Iris pigment epithelial cell (primary cell): Measurements from ENCODE around the gene PDE4C.

Experiments
- DNase-seq: peaks from one replicate; pipeline ENCODE4 v3.0.0-alpha.2; 2011; ENCODE audit warnings: low read depth

PDE4C gene

GRCh38 chr19:18254546-18255503, 28.6 kb upstream of the PDE4C start:
- no peak for DNase-seq

DNA sequence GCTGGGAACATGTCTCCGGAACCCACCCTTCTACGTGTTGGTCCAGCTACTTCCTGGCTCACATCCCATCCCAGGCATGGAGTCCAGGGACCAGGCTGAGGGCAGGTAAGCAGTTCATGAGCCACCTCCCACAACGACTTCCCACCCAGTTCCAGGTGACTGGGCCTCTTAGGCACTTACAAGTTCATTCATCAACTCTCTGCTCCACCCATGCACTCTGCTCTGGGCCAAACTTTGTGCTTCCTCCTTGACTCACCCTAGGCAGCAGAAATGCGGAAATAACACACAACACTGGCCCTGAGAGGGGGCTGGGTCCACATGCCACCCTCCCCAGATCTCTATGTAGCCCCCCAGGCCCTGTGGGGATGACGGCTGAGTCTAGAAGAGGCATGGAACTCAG, 27.5 kb upstream of the PDE4C start:
- no peak for DNase-seq

- DNase-seq: no peak
Observed at GRCh38 chr19:18253130-18253529, 26.9 kb upstream of the PDE4C start.

- no peak for DNase-seq
Observed at GRCh38 chr19:18252370-18252717, 26.1 kb upstream of the PDE4C start.

- DNase-seq: peak; percentile 54
Observed at GRCh38 chr19:18251587-18252369, 25.5 kb upstream of the PDE4C start.

GRCh38 chr19:18249834-18250233, 23.6 kb upstream of the PDE4C start:
- DNase-seq: no peak

- DNase-seq: no peak
Observed at GRCh38 chr19:18245297-18245696, 19.1 kb upstream of the PDE4C start.

DNA sequence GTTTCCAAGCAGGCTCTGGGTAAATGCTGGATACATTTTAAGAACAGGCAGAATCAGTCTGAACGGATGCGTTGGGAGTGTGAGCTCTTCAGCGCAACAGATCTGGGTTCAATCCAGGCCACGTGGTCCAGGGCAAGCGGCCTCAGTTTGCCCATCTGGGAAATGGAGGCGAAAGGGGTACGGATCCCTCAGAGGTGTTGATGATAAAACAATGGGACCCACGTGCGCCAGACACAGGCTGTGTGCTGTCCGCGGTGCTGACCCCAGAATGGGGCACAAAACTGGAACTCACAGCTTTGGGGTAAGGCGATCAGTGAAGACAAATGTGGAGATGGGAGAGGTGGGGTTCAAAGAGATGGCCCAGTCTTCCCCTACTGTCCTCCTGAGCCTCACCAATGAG, 13.1 kb upstream of the PDE4C start:
- no peak for DNase-seq

DNA sequence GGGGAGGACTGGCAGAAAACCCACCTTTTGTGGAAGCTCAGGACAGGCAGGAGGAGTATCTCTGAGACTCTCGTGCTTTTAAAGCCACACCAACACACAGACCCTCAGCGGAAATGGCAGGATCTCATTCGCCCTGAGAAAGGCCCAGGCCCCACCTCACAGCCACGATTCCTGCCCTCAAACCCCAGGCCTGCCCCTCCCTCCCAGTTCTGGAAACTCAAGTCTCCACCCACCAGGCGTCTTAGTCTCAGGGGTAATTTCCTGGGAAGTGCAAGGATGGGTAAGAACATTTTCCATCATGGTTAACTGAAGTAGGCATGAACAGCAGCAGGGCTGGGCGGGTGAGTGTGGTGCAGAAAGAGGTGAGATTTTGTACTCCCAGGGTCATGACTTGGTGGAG, 8.0 kb upstream of the PDE4C start:
- DNase-seq: no peak

DNA sequence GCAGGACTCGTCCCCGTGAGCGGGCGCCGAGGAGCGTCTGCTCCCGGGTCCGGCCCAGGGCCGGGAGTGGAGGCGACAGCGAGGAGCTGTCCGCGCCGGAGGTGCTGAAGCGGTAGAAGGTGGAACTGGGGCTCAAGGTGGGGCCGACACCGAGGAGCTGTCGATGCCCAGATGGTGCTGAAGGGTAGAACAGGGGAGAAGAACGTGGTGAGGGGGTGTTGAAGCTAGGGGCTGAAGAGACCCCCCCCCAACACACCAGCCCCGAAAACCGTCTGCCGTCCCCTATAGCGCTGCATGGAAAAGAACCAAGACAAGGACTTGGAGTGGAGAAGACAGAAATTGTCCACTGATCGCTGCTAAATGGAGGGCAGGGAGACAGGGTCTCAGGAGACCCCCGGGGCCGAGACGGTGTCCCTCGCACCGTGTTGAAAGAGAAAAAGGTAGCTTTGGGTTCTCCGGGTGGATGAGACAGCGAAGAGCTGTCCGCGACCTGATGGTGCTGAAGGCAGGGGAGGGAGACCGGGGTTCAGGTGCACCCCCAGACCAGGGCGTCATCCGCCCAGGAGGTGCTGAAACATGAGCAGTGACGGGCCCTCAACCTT, 7.1 kb upstream of the PDE4C start:
- no peak for DNase-seq

- no peak for DNase-seq
Observed at GRCh38 chr19:18232540-18233223, 6.4 kb upstream of the PDE4C start.

- no peak for DNase-seq
Observed at GRCh38 chr19:18231775-18232174, 5.5 kb upstream of the PDE4C start.

DNA sequence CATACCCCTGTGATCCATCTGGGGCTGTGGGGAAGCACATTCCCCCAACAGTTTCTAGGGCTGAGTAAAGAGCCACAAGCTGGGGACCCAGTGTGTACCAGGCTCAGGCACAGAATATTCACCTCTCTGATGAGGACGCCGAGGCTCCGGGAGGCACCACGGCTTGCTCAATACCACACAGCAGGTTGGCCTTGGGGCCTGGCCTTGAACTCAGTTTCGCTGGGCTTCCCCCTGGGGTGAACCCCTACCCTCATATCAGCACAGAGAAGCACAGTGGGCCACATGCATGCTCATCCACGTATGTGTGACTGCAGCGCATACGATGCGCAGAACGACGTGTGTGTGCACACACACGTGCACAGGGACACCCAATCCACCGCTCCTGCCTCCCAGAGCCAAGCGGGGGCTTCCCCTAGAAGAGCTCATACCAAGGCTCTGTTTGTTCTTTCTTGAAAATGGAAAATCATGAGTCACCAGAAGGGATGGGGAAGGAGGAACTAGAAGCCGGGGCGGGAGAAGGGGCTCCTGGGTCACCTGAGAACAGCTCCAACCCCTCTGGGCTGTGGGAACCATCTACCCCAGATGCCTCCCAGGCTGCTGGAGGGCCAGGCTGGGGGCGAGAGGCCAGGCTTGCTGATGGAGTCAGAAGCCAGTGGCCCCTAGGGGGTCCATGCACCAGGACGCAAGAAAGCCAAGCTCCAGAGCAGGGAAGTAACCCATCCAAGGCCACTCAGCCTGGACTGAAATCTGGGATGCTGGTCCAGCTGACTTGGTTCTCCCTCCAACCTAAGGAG, 4.9 kb upstream of the PDE4C start:
- DNase-seq: no peak

DNA sequence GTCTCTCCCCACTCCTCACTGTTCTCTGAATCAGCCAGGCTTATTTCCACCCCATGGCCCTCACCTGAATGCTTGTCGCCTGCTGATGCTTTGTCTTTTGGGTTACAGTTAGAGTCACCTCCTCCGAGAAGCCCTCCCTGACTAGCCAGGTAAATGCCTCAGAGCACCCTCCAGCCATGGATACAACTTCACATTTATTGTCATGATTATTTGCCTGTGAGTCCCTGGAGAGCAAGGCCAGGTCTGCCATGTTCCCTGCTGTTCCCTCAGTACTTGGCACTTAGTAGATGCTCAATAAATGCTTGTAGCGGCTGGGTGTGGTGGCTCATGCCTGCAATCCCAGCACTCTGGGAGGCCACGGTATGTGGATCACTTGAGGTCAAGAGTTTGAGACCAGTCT, 3.7 kb upstream of the PDE4C start:
- DNase-seq: no peak

- DNase-seq: no peak
Observed at GRCh38 chr19:18229474-18229873, 3.2 kb upstream of the PDE4C start.

DNA sequence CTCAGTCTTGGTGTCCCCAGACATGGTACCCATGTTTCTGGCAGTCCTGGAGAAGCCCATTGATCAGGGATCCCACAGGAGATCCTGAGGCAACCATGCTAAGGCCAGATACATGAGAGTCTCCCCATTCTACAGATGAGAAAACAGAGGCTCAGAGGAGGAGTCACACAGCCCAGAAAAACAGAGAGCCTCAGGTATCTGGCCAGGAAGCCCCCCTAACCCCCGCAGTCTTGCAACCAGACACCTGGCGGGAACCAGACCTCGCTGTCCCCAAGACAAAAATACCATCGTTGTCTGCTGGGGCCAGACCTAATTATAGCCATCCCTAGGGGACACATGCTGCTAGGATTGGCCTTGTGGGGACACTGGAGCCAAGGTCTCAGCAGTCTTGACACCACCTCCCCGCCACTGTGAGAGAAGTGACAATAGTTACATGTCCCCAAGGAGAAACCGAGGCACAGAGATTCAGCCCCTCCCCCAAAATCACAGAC, 1.6 kb upstream of the PDE4C start:
- DNase-seq: no peak

GRCh38 chr19:18226956-18227780, 930 bp upstream of the PDE4C start:
- DNase-seq: no peak

DNA sequence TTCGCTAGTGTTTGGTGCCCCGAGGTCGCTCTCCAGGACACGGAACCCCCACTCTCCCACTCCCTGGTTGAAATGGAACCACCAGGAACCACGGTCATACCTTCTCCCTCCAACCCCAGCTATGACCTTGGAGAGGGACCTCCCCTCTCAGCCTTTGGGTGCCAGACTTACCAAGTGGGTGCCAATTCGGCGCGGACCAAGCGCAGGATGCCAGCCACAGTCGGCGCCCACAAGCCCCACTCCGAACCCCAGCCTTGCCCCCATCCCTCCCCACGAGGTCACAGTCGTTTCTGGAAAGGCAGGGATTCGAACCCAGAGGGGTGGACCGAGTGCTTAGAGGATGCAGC, 910 bp downstream of the PDE4C start:
- peak; percentile 5 for DNase-seq

DNA sequence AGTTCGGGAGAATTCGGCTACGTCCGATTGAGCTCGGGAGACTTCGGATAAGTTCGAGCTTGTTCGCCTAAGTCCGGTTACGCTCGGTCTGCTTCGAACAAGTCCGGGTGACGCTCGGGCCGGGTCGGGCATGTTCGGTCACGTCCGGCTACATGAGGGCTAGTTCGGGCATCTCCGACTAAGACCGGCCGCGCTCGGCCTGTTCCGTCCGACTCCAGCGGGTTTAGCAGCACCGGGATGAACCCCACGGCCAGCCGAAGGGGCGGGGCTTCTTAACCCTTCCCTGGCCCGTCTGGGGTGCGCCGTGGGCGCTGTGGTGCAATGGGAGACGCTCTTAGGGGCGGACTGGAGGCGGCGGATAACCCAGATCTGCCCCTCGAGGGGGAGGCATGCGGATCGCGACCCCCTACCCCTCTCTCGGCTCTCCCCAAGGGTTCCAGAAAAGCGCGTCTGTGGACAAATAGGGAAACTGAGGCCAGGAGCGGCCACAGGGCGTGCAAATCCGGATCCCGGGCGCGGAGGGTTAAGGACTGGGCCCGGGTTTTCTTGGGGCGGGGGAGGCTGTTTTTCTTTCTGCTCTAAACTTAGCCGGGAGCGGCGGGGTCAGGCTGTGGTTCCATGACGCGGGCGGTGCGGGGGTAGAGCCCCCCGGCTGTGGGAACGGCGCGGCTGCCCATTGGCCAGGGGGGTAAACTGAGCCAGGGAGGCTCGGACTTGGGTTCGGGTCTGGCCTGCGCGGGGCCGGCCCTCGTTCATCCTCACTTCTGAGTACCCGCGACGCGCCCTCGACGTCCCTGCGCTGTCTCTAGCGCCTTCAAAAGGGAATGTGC, 1.5 kb downstream of the PDE4C start:
- DNase-seq: peak; percentile 99
